Kidney (tissue), 14 donors: ENCODE results near the gene HIKESHI. TPM values are rescaled to one million over a fixed set of nuclear protein-coding genes. Genes with fewer than 3 reads are reported as not detected.

ENCODE experiments used
- DNase-seq, 5 donors: peaks; one replicate each; pipeline ENCODE4 v3.0.0-alpha.2; 2013 to 2020
- FAIRE-seq: peaks from 2 replicates; lab custom pipeline; 2012; peaks lifted over from hg19 to GRCh38; lab: Jason Lieb, UNC
- H3K27ac ChIP-seq, 2 donors: one replicate each; pipeline ENCODE4 v1.7.0; 2013; ENCODE audit warnings: low read depth in 2 of 2, low read length in 2 of 2, inconsistent platforms in 1 of 2
- H3K27me3 ChIP-seq: one replicate; pipeline ENCODE4 v1.7.1; 2013; ENCODE audit warnings: low read length, inconsistent platforms; ENCODE audit not compliant: control insufficient read depth, insufficient read depth
- H3K36me3 ChIP-seq, 3 donors: one replicate each; pipeline versions ENCODE4 v1.7.0 to v1.7.1; 2013; ENCODE audit warnings: low read length in 3 of 3, control low read depth in 1 of 3, inconsistent platforms in 1 of 3; ENCODE audit not compliant: insufficient read depth in 3 of 3, control insufficient read depth in 2 of 3
- H3K4me1 ChIP-seq, 3 donors: one replicate each; pipeline versions ENCODE4 v1.7.0 to v1.7.1; 2013; ENCODE audit warnings: low read length in 3 of 3, inconsistent platforms in 1 of 3, low read depth in 1 of 3; ENCODE audit not compliant: control insufficient read depth in 2 of 3, insufficient read depth in 2 of 3
- H3K4me3 ChIP-seq, 3 donors: one replicate each; pipeline versions ENCODE4 v1.7.0 to v1.8.1; 2013; ENCODE audit warnings: low read length in 3 of 3, control low read depth in 1 of 3, inconsistent platforms in 1 of 3
- H3K9ac ChIP-seq, 3 donors: one replicate each; pipeline versions ENCODE4 v1.7.0 to v1.7.1; 2013; ENCODE audit warnings: low read length in 3 of 3, control low read depth in 1 of 3, inconsistent platforms in 1 of 3
- H3K9me3 ChIP-seq, 3 donors: one replicate each; pipeline versions ENCODE4 v1.7.0 to v1.7.1; 2013; ENCODE audit warnings: low read length in 3 of 3, control low read depth in 1 of 3, inconsistent platforms in 1 of 3; ENCODE audit not compliant: control insufficient read depth in 2 of 3, insufficient read depth in 1 of 3
- CTCF ChIP-seq: IDR thresholded peaks from 3 replicates; pipeline ENCODE4 v1.5.1; 2012; ENCODE audit warnings: mild to moderate bottlenecking, moderate library complexity, borderline replicate concordance; ENCODE audit not compliant: insufficient read depth; ENCODE audit errors: extremely low read depth
- intact Hi-C: fragments of 100-400 bp; cut with DNase I; formaldehyde crosslinking; loops from one replicate; pipeline ENCODE4 v1.11.1; 2022
- polyA plus RNA-seq: library from polyadenylated mRNA; stranded (reverse); fragments of 350-450 nt; fragmentation: Illumina TruSeq; extraction: RNeasy Lipid Tissue Mini Kit (QIAGEN cat#74804); gene quantifications from one replicate; pipeline ENCODE4 v1.2.3, GENCODE V29; 2014; ENCODE audit warnings: low read depth, low replicate concordance; ENCODE audit not compliant: insufficient read depth
- total RNA-seq: library from RNA; stranded (reverse); fragmentation: NEBNext Ultra II Directional; extraction: Animal tissue kit (Norgen Biotek cat#: 25700); gene quantifications from one replicate; pipeline ENCODE4 v1.2.1, GENCODE V29; 2021
- donor health status: control.
- donor health status: control.
- donor health status: control.
- donor health status: control.
- donor health status: control.
- donor health status: DM: yes; HTN: yes; CAD: no.
- donor health status: Normal renal cell carcinoma (clear cell type).

The HIKESHI gene
- total and polyA plus RNA-seq, 2 donors from 2014 or later, result 26.9 to 47.0 TPM

- no peak overlapping the region for H3K27ac ChIP-seq
- H3K4me1 ChIP-seq, result peaks cover 0 to 10% (median 0%) of the 10 kb centered on the region in 3 donors
- no peaks in the 10 kb centered on the region for H3K27me3 ChIP-seq
- intact Hi-C loops, result no loop called here
- H3K9me3 ChIP-seq, result no peaks in the 10 kb centered on the region
- H3K36me3 ChIP-seq, result peaks cover 3 to 17% (median 7%) of the 10 kb centered on the region in 3 donors
- no peak for FAIRE-seq
- no peak overlapping the region for H3K4me3 ChIP-seq
- DNase-seq, result no peak
- no peak overlapping the region for H3K9ac ChIP-seq
- no peak for TF ChIP-seq CTCF
Measured at GRCh38 chr11:86256608-86257007, 45.4 kb upstream of the HIKESHI start.

GRCh38 chr11:86257446-86257845, 44.6 kb upstream of the HIKESHI start:
- Histone ChIP-seq H3K36me3 (peaks cover 3 to 17% (median 7%) of the 10 kb centered on the region in 3 donors), H3K9me3 (no peaks in the 10 kb centered on the region), H3K9ac (no peak overlapping the region), H3K27ac (no peak overlapping the region), H3K4me1 (peaks cover 0 to 10% (median 0%) of the 10 kb centered on the region in 3 donors), H3K4me3 (no peak overlapping the region), H3K27me3 (no peaks in the 10 kb centered on the region)
- no peak for DNase-seq
- no peak for TF ChIP-seq CTCF
- intact Hi-C loops, result no loop called here
- FAIRE-seq, result no peak

GRCh38 chr11:86259730-86260129, 42.3 kb upstream of the HIKESHI start:
- TF ChIP-seq CTCF, result no peak
- H3K4me1 ChIP-seq, result no peaks in the 10 kb centered on the region
- no peak for FAIRE-seq
- no peak overlapping the region for H3K9ac ChIP-seq
- no peaks in the 10 kb centered on the region for H3K9me3 ChIP-seq
- no peak overlapping the region for H3K27ac ChIP-seq
- H3K4me3 ChIP-seq, result no peak overlapping the region
- intact Hi-C loops, result no loop called here
- DNase-seq, result no peak
- H3K27me3 ChIP-seq, result no peaks in the 10 kb centered on the region
- peaks cover 5 to 17% (median 7%) of the 10 kb centered on the region in 3 donors for H3K36me3 ChIP-seq

- H3K9ac ChIP-seq, result no peak overlapping the region
- no peak for TF ChIP-seq CTCF
- FAIRE-seq, result no peak
- H3K9me3 ChIP-seq, result no peaks in the 10 kb centered on the region
- no peak for DNase-seq
- no peaks in the 10 kb centered on the region for H3K4me1 ChIP-seq
- H3K27me3 ChIP-seq, result no peaks in the 10 kb centered on the region
- intact Hi-C loops, result no loop called here
- H3K36me3 ChIP-seq, result peaks cover 5 to 12% (median 7%) of the 10 kb centered on the region in 3 donors
- H3K27ac ChIP-seq, result no peak overlapping the region
- no peak overlapping the region for H3K4me3 ChIP-seq
Measured at GRCh38 chr11:86261328-86261727, 40.7 kb upstream of the HIKESHI start.
